ENCODE data around the gene EPHA4.

The EPHA4 gene

GRCh38 chr2:221381928-221382488, 190.1 kb downstream of the EPHA4 start:
- Histone ChIP-seq H3K4me3 (ENCODE audit: low read length) (no peak overlapping the region), H2BK120ac (ENCODE audit: low read depth, low read length) (no peak overlapping the region), H3K27me3 (ENCODE audit: insufficient read depth, low read length, poor library complexity) (no peaks in the 10 kb centered on the region), H3K4me2 (ENCODE audit: low read length) (no peak overlapping the region), H3K79me1 (ENCODE audit: low read length) (no peaks in the 10 kb centered on the region), H3K79me2 (ENCODE audit: control insufficient read depth, insufficient read depth, low read length) (no peaks in the 10 kb centered on the region), H3K56ac (ENCODE audit: low read length) (no peak overlapping the region), H3K36me3 (ENCODE audit: control insufficient read depth, insufficient read depth, low read length) (no peaks in the 10 kb centered on the region), H3K4me1 (ENCODE audit: control insufficient read depth, low read depth, low read length) (peaks cover 3% of the 10 kb centered on the region), H3K4ac (ENCODE audit: low read depth, low read length) (no peak overlapping the region), H3K23ac (ENCODE audit: low read length) (no peak overlapping the region), H3K27ac (ENCODE audit: low read depth, low read length) (no peak overlapping the region), H2AK5ac (ENCODE audit: low read length) (no peak overlapping the region), H4K8ac (ENCODE audit: low read depth, low read length) (no peak overlapping the region), H3K9ac (ENCODE audit: low read length) (no peak overlapping the region), H2BK5ac (ENCODE audit: low read length) (no peak overlapping the region), H2BK15ac (replicated peaks; ENCODE audit: low read depth) (no peak overlapping the region), H3K18ac (ENCODE audit: low read length) (no peak overlapping the region), H4K5ac (ENCODE audit: low read length) (no peak overlapping the region)
- no peak for DNase-seq
- WGBS (ENCODE audit: extremely low coverage, insufficient coverage, low lambda C conversion rate): 100% methylated on average over 1 of the region's 1 CpG

GRCh38 chr2:221380686-221381085, 191.4 kb downstream of the EPHA4 start:
- Histone ChIP-seq H3K56ac (ENCODE audit: low read length) (no peak overlapping the region), H3K36me3 (ENCODE audit: control insufficient read depth, insufficient read depth, low read length) (no peaks in the 10 kb centered on the region), H4K5ac (ENCODE audit: low read length) (no peak overlapping the region), H2BK5ac (ENCODE audit: low read length) (no peak overlapping the region), H4K8ac (ENCODE audit: low read depth, low read length) (no peak overlapping the region), H3K27me3 (ENCODE audit: insufficient read depth, low read length, poor library complexity) (no peaks in the 10 kb centered on the region), H3K9ac (ENCODE audit: low read length) (no peak overlapping the region), H3K4me1 (ENCODE audit: control insufficient read depth, low read depth, low read length) (peaks cover under 1% of the 10 kb centered on the region), H3K18ac (ENCODE audit: low read length) (no peak overlapping the region), H3K4me2 (ENCODE audit: low read length) (no peak overlapping the region), H3K4me3 (ENCODE audit: low read length) (no peak overlapping the region), H3K4ac (ENCODE audit: low read depth, low read length) (no peak overlapping the region), H3K79me2 (ENCODE audit: control insufficient read depth, insufficient read depth, low read length) (no peaks in the 10 kb centered on the region), H2AK5ac (ENCODE audit: low read length) (no peak overlapping the region), H3K27ac (ENCODE audit: low read depth, low read length) (no peak overlapping the region), H2BK15ac (replicated peaks; ENCODE audit: low read depth) (no peak overlapping the region), H3K79me1 (ENCODE audit: low read length) (no peaks in the 10 kb centered on the region), H3K23ac (ENCODE audit: low read length) (no peak overlapping the region), H2BK120ac (ENCODE audit: low read depth, low read length) (no peak overlapping the region)
- no peak for DNase-seq

- Histone ChIP-seq H3K4me3 (ENCODE audit: low read length) (no peak overlapping the region), H3K27me3 (ENCODE audit: insufficient read depth, low read length, poor library complexity) (no peaks in the 10 kb centered on the region), H3K4ac (ENCODE audit: low read depth, low read length) (no peak overlapping the region), H3K56ac (ENCODE audit: low read length) (no peak overlapping the region), H3K79me2 (ENCODE audit: control insufficient read depth, insufficient read depth, low read length) (no peaks in the 10 kb centered on the region), H3K4me1 (ENCODE audit: control insufficient read depth, low read depth, low read length) (no peaks in the 10 kb centered on the region), H3K4me2 (ENCODE audit: low read length) (no peak overlapping the region), H2BK120ac (ENCODE audit: low read depth, low read length) (no peak overlapping the region), H3K79me1 (ENCODE audit: low read length) (no peaks in the 10 kb centered on the region), H2BK15ac (replicated peaks; ENCODE audit: low read depth) (no peak overlapping the region), H3K9ac (ENCODE audit: low read length) (no peak overlapping the region), H2BK5ac (ENCODE audit: low read length) (no peak overlapping the region), H3K23ac (ENCODE audit: low read length) (no peak overlapping the region), H3K27ac (ENCODE audit: low read depth, low read length) (no peak overlapping the region), H3K36me3 (ENCODE audit: control insufficient read depth, insufficient read depth, low read length) (no peaks in the 10 kb centered on the region), H4K5ac (ENCODE audit: low read length) (no peak overlapping the region), H3K18ac (ENCODE audit: low read length) (no peak overlapping the region), H4K8ac (ENCODE audit: low read depth, low read length) (no peak overlapping the region), H2AK5ac (ENCODE audit: low read length) (no peak overlapping the region)
- DNase-seq: peak; percentile 22
- WGBS (ENCODE audit: extremely low coverage, insufficient coverage, low lambda C conversion rate): no CpG with 5 or more reads among the region's 5 CpGs
Measured at GRCh38 chr2:221380062-221380461, 192.0 kb downstream of the EPHA4 start.

GRCh38 chr2:221377597-221377996, 194.5 kb downstream of the EPHA4 start:
- 100% methylated on average over 1 of the region's 2 CpGs for WGBS (ENCODE audit: extremely low coverage, insufficient coverage, low lambda C conversion rate)
- Histone ChIP-seq H3K4me2 (ENCODE audit: low read length) (no peak overlapping the region), H3K27me3 (ENCODE audit: insufficient read depth, low read length, poor library complexity) (no peaks in the 10 kb centered on the region), H4K5ac (ENCODE audit: low read length) (no peak overlapping the region), H3K4me3 (ENCODE audit: low read length) (no peak overlapping the region), H3K18ac (ENCODE audit: low read length) (no peak overlapping the region), H3K36me3 (ENCODE audit: control insufficient read depth, insufficient read depth, low read length) (no peaks in the 10 kb centered on the region), H3K27ac (ENCODE audit: low read depth, low read length) (no peak overlapping the region), H2AK5ac (ENCODE audit: low read length) (no peak overlapping the region), H3K79me1 (ENCODE audit: low read length) (no peaks in the 10 kb centered on the region), H2BK5ac (ENCODE audit: low read length) (no peak overlapping the region), H3K4ac (ENCODE audit: low read depth, low read length) (no peak overlapping the region), H3K56ac (ENCODE audit: low read length) (no peak overlapping the region), H3K79me2 (ENCODE audit: control insufficient read depth, insufficient read depth, low read length) (no peaks in the 10 kb centered on the region), H3K23ac (ENCODE audit: low read length) (no peak overlapping the region), H3K9ac (ENCODE audit: low read length) (no peak overlapping the region), H2BK120ac (ENCODE audit: low read depth, low read length) (no peak overlapping the region), H2BK15ac (replicated peaks; ENCODE audit: low read depth) (no peak overlapping the region), H4K8ac (ENCODE audit: low read depth, low read length) (no peak overlapping the region), H3K4me1 (ENCODE audit: control insufficient read depth, low read depth, low read length) (no peaks in the 10 kb centered on the region)
- no peak for DNase-seq

- H3K18ac ChIP-seq (ENCODE audit: low read length): no peak overlapping the region
- no peak overlapping the region for H2BK120ac ChIP-seq (ENCODE audit: low read depth, low read length)
- H2AK5ac ChIP-seq (ENCODE audit: low read length): no peak overlapping the region
- no peak overlapping the region for H2BK5ac ChIP-seq (ENCODE audit: low read length)
- no peak overlapping the region for H3K27ac ChIP-seq (ENCODE audit: low read depth, low read length)
- no peak overlapping the region for H3K56ac ChIP-seq (ENCODE audit: low read length)
- no peak overlapping the region for H2BK15ac ChIP-seq (replicated peaks; ENCODE audit: low read depth)
- no peak overlapping the region for H4K8ac ChIP-seq (ENCODE audit: low read depth, low read length)
- no peaks in the 10 kb centered on the region for H3K79me2 ChIP-seq (ENCODE audit: control insufficient read depth, insufficient read depth, low read length)
- H3K36me3 ChIP-seq (ENCODE audit: control insufficient read depth, insufficient read depth, low read length): no peaks in the 10 kb centered on the region
- H3K4me2 ChIP-seq (ENCODE audit: low read length): no peak overlapping the region
- DNase-seq: no peak
- no peak overlapping the region for H3K23ac ChIP-seq (ENCODE audit: low read length)
- no peak overlapping the region for H4K5ac ChIP-seq (ENCODE audit: low read length)
- no peaks in the 10 kb centered on the region for H3K79me1 ChIP-seq (ENCODE audit: low read length)
- no peaks in the 10 kb centered on the region for H3K27me3 ChIP-seq (ENCODE audit: insufficient read depth, low read length, poor library complexity)
- no CpG with 5 or more reads among the region's 2 CpGs for WGBS (ENCODE audit: extremely low coverage, insufficient coverage, low lambda C conversion rate)
- no peak overlapping the region for H3K9ac ChIP-seq (ENCODE audit: low read length)
- H3K4me1 ChIP-seq (ENCODE audit: control insufficient read depth, low read depth, low read length): no peaks in the 10 kb centered on the region
- H3K4ac ChIP-seq (ENCODE audit: low read depth, low read length): no peak overlapping the region
- no peak overlapping the region for H3K4me3 ChIP-seq (ENCODE audit: low read length)
Measured at GRCh38 chr2:221377066-221377465, 195.0 kb downstream of the EPHA4 start.

GRCh38 chr2:221374234-221374633, 197.9 kb downstream of the EPHA4 start:
- no peaks in the 10 kb centered on the region for H3K27me3 ChIP-seq (ENCODE audit: insufficient read depth, low read length, poor library complexity)
- DNase-seq: no peak
- no peaks in the 10 kb centered on the region for H3K79me2 ChIP-seq (ENCODE audit: control insufficient read depth, insufficient read depth, low read length)
- no peak overlapping the region for H4K8ac ChIP-seq (ENCODE audit: low read depth, low read length)
- H3K23ac ChIP-seq (ENCODE audit: low read length): no peak overlapping the region
- H3K79me1 ChIP-seq (ENCODE audit: low read length): no peaks in the 10 kb centered on the region
- no peaks in the 10 kb centered on the region for H3K4me1 ChIP-seq (ENCODE audit: control insufficient read depth, low read depth, low read length)
- no peak overlapping the region for H3K18ac ChIP-seq (ENCODE audit: low read length)
- H3K4me2 ChIP-seq (ENCODE audit: low read length): no peak overlapping the region
- H2AK5ac ChIP-seq (ENCODE audit: low read length): no peak overlapping the region
- H3K27ac ChIP-seq (ENCODE audit: low read depth, low read length): no peak overlapping the region
- H3K36me3 ChIP-seq (ENCODE audit: control insufficient read depth, insufficient read depth, low read length): no peaks in the 10 kb centered on the region
- no CpG with 5 or more reads among the region's 9 CpGs for WGBS (ENCODE audit: extremely low coverage, insufficient coverage, low lambda C conversion rate)
- H3K4me3 ChIP-seq (ENCODE audit: low read length): no peak overlapping the region
- no peak overlapping the region for H2BK120ac ChIP-seq (ENCODE audit: low read depth, low read length)
- H3K9ac ChIP-seq (ENCODE audit: low read length): no peak overlapping the region
- no peak overlapping the region for H3K56ac ChIP-seq (ENCODE audit: low read length)
- H4K5ac ChIP-seq (ENCODE audit: low read length): no peak overlapping the region
- H2BK5ac ChIP-seq (ENCODE audit: low read length): no peak overlapping the region
- H2BK15ac ChIP-seq (replicated peaks; ENCODE audit: low read depth): no peak overlapping the region
- H3K4ac ChIP-seq (ENCODE audit: low read depth, low read length): no peak overlapping the region
